Muscle layer of colon (tissue), 2 donors: ENCODE measurements around the gene IRX2.

Experiments
- H3K27ac ChIP-seq: one replicate; pipeline ENCODE4 v1.7.0; 2013; ENCODE audit warnings: low read depth, mild to moderate bottlenecking, low read length, moderate library complexity
- H3K27me3 ChIP-seq, 2 donors: one replicate each; pipeline ENCODE4 v1.7.0; 2013; ENCODE audit warnings: low read length in 2 of 2, mild to moderate bottlenecking in 2 of 2; ENCODE audit not compliant: insufficient read depth in 2 of 2, control insufficient read depth in 1 of 2
- H3K36me3 ChIP-seq: one replicate; pipeline ENCODE4 v1.7.0; 2013; ENCODE audit warnings: mild to moderate bottlenecking, low read length; ENCODE audit not compliant: insufficient read depth
- H3K4me1 ChIP-seq: one replicate; pipeline ENCODE4 v1.7.0; 2013; ENCODE audit warnings: mild to moderate bottlenecking, low read length; ENCODE audit not compliant: insufficient read depth
- H3K4me3 ChIP-seq, 2 donors: one replicate each; pipeline ENCODE4 v1.7.0; 2013; ENCODE audit warnings: low read length in 2 of 2, low read depth in 1 of 2, mild to moderate bottlenecking in 1 of 2, moderate library complexity in 1 of 2
- H3K9ac ChIP-seq: one replicate; pipeline ENCODE4 v1.7.0; 2013; ENCODE audit warnings: low read length
- H3K9me3 ChIP-seq: one replicate; pipeline ENCODE4 v1.7.0; 2013; ENCODE audit warnings: mild to moderate bottlenecking, low read length
- donor health status: abdominal sarcoma.
- donor health status: Adenocarcinoma of cecum.

IRX2 gene

DNA sequence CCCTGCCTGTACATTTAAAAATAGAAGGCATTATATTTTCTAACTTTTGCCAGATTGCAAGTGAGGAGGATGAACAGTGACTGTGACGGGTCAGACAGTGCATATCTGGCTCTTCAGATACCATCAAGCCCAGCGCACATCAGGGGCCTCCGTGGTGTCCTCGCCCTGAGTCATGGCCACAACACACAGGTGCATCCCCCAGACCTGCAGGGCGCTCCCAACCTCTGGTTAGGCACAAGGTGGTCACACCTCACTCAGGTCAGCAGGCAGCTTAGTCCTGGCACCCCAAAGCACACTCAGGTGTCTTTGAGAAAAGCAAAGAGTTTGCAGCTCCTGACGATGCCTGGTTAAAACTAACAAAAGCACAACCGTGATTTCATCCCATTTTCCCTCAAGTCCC, 28.6 kb downstream of the IRX2 start:
- no peaks in the 10 kb centered on the region for H3K4me1 ChIP-seq
- H3K9me3 ChIP-seq: no peaks in the 10 kb centered on the region
- H3K36me3 ChIP-seq: no peaks in the 10 kb centered on the region
- H3K27me3 ChIP-seq: no peaks in the 10 kb centered on the region
- no peak overlapping the region for H3K27ac ChIP-seq
- H3K9ac ChIP-seq: no peak overlapping the region
- no peak overlapping the region for H3K4me3 ChIP-seq

DNA sequence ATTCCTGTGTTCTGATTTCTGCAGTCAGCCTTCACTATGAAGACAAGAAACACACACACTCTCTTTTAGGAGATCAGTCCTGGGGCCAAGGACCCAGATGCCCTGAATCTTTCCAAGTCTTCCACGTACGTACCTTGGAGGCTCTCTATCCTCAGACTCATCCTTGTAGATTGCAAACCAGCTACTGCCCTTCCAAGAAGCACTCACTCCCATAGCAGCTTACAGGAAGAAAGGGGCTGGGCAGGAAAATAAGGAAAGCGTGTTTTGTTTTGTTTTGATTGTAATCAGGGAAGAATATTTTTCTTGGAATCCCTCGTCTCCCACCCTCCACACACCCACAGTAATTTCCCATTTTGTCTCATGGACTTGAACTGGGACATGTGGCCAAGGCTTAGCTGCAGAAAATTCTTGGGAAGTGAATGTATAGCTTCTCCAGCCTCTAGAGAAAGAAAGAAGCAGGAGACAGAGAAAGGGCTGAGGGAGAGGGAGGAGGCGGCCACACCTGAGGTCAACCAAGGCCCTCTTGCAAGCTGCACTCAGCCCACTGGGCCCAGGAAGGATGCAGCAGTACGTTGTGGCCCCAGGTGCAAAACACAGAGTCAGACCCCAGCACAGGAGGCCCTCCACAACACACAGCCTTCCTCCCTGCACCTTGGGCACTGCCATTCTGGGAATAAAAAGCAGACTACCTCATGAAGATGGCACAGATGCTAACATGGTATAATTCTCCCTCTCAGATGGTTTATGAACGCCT, 29.9 kb downstream of the IRX2 start:
- Histone ChIP-seq H3K36me3 (no peaks in the 10 kb centered on the region), H3K27me3 (no peaks in the 10 kb centered on the region), H3K9ac (no peak overlapping the region), H3K9me3 (no peaks in the 10 kb centered on the region), H3K4me3 (no peak overlapping the region), H3K4me1 (no peaks in the 10 kb centered on the region), H3K27ac (no peak overlapping the region)

DNA sequence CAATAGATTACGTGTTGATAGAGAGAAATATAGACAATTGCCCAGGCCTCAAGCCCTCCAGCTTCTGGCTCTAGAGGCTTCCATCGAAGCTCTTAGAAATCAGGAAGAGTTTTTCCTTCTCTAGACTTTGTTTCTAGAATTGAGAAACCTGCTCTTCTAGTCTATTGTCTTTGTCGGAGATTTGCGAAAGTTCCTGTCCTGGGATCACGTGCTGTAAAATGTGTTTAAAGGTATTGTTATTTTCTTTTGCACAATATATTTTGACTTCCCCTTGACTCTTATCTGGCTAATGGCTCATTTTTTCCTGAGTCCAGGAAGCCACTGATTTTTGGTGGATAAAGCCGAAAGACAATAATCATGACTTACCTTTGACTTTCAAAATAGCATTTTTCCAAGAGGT, 32.1 kb downstream of the IRX2 start:
- peaks cover 0 to 3% of the 10 kb centered on the region in 2 donors for H3K27me3 ChIP-seq
- H3K36me3 ChIP-seq: no peaks in the 10 kb centered on the region

DNA sequence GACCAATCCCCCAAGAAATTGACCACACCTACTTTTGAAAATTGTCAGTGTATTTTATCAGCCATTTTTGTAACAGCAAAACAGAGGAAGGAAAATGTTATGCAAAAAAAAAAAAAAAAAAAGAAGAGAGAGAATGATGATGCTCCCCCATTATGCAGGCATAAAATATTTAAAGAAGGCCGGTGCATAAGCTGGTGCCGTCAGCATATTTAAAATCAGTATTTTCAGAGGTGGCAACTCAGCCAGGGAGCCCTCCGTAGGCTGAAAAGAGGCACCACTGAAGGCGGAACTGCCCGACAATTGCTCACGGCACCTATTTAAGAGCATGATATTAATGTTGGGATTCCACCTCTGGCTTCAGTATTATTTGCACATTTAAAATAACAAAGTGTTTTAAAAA, 33.4 kb downstream of the IRX2 start:
- H3K9me3 ChIP-seq: no peaks in the 10 kb centered on the region
- H3K4me3 ChIP-seq: no peak overlapping the region
- no peaks in the 10 kb centered on the region for H3K4me1 ChIP-seq
- H3K36me3 ChIP-seq: no peaks in the 10 kb centered on the region
- H3K27me3 ChIP-seq: peaks cover 0 to 3% of the 10 kb centered on the region in 2 donors
- H3K27ac ChIP-seq: no peak overlapping the region
- no peak overlapping the region for H3K9ac ChIP-seq

More for the DNA sequence above, 32.1 kb downstream of the IRX2 start:
- Histone ChIP-seq H3K4me1 (no peaks in the 10 kb centered on the region), H3K4me3 (no peak overlapping the region), H3K9me3 (no peaks in the 10 kb centered on the region), H3K27ac (no peak overlapping the region), H3K9ac (no peak overlapping the region)

DNA sequence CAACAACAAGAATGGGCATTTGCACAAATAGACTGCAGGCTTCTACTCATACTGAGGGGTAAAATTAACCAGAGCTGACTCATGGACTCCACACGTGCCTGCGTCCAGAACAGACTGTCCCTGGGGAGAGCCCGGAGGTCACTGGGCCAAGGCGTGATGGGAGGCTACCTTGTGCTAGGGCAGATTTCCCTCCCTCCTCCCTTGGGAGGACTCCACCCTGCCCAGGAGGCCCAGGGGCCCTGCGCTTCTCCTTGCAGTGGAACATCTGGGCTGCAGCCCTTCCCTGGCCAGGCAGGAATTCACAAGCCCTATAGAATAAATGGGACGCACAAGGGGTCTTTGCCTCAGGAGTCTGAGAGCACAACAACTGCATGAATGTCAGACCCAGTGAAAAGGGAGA, 35.6 kb downstream of the IRX2 start:
- Histone ChIP-seq H3K27me3 (peaks cover 0 to 3% of the 10 kb centered on the region in 2 donors), H3K27ac (no peak overlapping the region), H3K9ac (no peak overlapping the region), H3K4me3 (no peak overlapping the region), H3K4me1 (no peaks in the 10 kb centered on the region), H3K9me3 (no peaks in the 10 kb centered on the region), H3K36me3 (no peaks in the 10 kb centered on the region)

DNA sequence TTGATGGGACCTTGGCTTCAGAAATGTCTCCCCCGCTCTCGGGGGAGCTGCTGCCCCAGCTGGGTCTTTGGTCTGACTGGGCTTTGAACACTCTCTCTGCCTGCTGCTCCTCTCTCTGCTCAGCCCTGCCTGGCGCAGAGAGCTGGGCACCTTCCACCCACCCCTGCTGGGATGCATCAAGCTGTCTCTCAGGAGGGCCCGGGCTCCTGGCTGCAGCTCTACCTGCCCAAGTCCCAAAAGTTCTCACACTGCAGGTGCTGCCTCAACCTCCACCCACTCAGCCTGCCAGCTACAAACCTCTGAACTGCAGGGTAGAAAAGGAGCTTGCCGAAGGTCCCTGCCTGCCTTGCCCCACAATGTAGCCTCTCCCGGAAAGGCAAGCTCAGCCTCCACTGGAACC, 36.7 kb downstream of the IRX2 start:
- H3K27me3 ChIP-seq: peaks cover 0 to 3% of the 10 kb centered on the region in 2 donors
- H3K36me3 ChIP-seq: no peaks in the 10 kb centered on the region
- no peak overlapping the region for H3K27ac ChIP-seq
- no peaks in the 10 kb centered on the region for H3K4me1 ChIP-seq
- no peak overlapping the region for H3K9ac ChIP-seq
- no peaks in the 10 kb centered on the region for H3K9me3 ChIP-seq
- no peak overlapping the region for H3K4me3 ChIP-seq

DNA sequence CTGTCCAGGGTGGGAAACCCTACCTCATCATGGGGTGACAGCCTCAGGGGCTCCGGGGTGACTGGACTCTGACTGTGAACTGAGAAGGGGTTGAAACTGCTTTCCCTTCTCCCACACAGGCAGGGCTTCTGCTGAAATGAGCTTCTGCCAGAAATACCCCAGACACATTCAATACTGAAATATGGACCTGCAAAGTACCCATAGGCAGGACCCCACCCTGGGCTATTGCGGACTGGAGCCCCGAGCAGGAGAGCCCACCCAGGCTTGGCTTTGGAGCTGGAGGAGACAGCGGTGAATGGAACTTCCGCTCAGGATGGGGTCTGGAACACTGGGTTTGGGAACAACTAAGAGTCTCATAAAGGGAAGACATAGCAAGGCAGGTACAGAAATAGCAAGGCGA, 37.5 kb downstream of the IRX2 start:
- Histone ChIP-seq H3K4me3 (no peak overlapping the region), H3K27me3 (peaks cover 0 to 3% of the 10 kb centered on the region in 2 donors), H3K9ac (no peak overlapping the region), H3K9me3 (no peaks in the 10 kb centered on the region), H3K36me3 (no peaks in the 10 kb centered on the region), H3K27ac (no peak overlapping the region), H3K4me1 (no peaks in the 10 kb centered on the region)

DNA sequence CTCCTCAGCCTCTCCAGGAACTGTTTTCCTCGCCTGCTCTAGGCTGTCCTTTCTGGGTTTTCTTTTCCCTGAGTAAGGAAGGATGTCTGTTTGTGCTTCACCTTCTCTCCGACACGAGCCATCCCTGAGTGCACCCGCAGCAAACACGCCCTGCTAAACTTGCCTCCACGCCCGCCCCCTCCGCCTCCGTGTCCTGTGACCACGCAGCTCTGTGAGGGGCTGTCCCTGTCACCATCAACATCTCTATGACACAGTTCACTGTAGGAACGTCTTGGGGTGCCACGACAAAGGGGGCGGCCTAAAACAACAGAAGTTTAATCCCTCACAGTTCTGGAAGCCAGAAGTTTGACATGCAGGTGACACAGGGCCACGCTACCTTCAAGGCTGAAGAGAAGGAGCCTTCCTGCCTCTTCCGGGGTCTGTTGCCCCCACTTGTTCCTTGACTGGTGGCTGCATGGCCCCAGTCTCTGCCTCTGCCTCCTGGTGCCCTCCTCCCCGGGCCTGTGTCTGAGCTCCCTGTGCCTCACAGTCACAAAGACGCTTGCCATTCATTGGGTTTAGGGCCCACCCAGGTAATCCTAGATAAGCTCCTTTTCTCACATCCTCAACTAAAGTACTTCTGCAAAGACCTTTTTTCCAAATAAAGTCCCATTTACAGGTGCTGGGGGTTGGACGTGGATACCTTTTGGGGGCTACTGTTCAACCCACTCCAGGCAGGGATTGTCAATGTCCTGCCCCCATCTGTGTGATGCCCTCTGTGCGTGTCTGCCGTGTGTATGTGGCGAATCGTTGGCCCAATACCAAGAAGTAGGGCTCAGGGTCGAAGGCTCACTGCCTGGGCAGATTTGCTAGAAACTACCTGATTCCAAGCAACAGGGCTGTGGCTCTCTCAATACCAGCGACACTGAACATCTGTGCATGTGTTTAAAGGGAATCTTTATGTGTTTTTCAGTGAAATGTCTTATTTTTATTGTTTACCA, 39.7 kb downstream of the IRX2 start:
- H3K9me3 ChIP-seq: no peaks in the 10 kb centered on the region
- H3K9ac ChIP-seq: no peak overlapping the region
- H3K4me3 ChIP-seq: no peak overlapping the region
- no peak overlapping the region for H3K27ac ChIP-seq
- no peaks in the 10 kb centered on the region for H3K36me3 ChIP-seq
- no peaks in the 10 kb centered on the region for H3K4me1 ChIP-seq
- H3K27me3 ChIP-seq: peaks cover 0 to 3% of the 10 kb centered on the region in 2 donors

DNA sequence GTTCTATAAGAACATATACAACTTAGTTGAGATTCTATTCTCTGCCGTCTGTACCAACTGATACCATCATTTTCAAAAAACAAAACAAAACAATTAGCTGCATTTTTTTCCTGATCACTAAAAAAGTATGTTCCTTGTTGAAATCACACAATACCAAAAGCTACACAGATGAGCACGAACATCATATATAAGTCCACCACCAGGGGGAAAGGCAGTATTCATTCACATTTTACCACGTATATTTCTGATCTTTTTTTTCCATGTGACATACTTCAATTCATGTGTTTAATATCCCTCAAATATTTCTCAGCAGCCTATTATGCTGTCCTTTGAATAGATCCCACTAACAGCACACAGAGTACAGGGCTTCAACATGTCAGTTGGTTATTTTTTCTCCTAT, 40.6 kb downstream of the IRX2 start:
- no peak overlapping the region for H3K27ac ChIP-seq
- no peaks in the 10 kb centered on the region for H3K36me3 ChIP-seq
- no peaks in the 10 kb centered on the region for H3K4me1 ChIP-seq
- H3K9ac ChIP-seq: no peak overlapping the region
- no peaks in the 10 kb centered on the region for H3K9me3 ChIP-seq
- H3K4me3 ChIP-seq: no peak overlapping the region
- H3K27me3 ChIP-seq: peaks cover 0 to 3% of the 10 kb centered on the region in 2 donors

DNA sequence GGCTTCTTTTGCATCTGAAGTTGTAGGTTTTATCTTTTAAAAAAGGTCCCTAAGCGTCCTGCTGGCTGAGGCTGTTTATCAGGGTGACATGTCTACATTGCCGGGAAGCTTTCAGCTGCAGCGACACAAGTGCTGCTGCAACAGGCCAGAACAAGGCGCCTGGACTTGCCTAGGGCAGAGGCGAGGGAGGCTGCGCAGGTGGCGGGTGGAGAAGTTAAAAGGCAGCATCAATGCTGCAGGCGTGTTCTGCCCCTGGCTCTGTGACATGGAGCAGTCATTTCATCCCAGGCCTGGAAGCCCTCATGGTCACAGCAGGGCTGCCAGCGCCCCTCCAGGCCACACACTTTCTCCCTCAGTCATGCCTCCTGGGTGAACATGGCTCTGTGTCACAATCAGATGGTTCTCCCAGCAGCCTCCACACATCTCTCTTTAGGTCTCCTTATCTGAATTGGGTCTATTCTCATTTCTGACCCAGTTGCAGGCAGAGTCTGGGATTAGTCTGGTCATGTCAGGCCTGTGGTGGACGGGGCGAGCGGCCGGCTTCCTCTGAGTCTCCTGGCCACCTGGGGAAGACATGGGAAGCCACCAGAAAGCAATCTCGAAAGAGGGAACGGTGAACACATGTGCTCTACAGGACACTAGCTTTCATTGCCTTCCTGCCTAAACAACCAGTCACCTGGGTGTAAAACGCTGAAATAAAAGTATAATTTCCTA, 41.3 kb downstream of the IRX2 start:
- Histone ChIP-seq H3K27ac (no peak overlapping the region), H3K9ac (no peak overlapping the region), H3K4me3 (no peak overlapping the region), H3K9me3 (no peaks in the 10 kb centered on the region), H3K27me3 (peaks cover 0 to 2% of the 10 kb centered on the region in 2 donors), H3K36me3 (no peaks in the 10 kb centered on the region), H3K4me1 (no peaks in the 10 kb centered on the region)

DNA sequence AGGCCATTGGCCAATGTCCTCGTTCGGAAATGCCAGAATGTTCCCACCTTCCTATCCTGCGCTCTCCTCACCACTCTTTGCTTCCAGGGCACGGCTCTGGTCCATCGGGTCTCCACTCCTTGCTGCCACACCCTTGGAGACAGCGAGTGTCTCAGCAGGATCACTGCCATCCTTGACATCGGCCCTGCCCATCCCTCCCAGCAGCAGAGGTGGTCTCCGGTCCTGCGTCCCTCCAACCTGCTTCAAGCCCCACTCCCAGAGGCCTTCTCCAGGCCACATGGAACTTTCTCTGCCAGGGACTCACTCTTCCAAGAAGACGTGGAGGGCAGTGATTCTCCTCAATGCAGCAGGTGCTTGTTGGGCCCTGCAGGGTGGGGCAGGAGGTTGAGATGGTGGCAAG, 42.7 kb downstream of the IRX2 start:
- no peaks in the 10 kb centered on the region for H3K9me3 ChIP-seq
- H3K4me3 ChIP-seq: no peak overlapping the region
- H3K27me3 ChIP-seq: no peaks in the 10 kb centered on the region
- H3K4me1 ChIP-seq: no peaks in the 10 kb centered on the region
- no peaks in the 10 kb centered on the region for H3K36me3 ChIP-seq
- no peak overlapping the region for H3K27ac ChIP-seq
- H3K9ac ChIP-seq: no peak overlapping the region
